ENCODE data around the gene GDAP2.

Gene GDAP2

GRCh38 chr1:117929343-117930172 is at the start of gene GDAP2, which contains the start of gene WDR3:
Gene GDAP2, minus strand, starts transcription at chr1:117929621. Its CDS starts 9,264 bp downstream, at chr1:117920357.
Gene WDR3, plus strand, starts transcription at chr1:117929739. Its CDS starts 3,581 bp downstream, at chr1:117933320.
- Mint-ChIP-seq H3K4me3 (peak within 1 kb of the TSS; percentile 95 to 98 (median 98)), H3K36me3 (ENCODE audit: low read depth) (peaks cover 7% of the 10 kb centered on the region), H3K4me1 (peaks cover 38% of the 10 kb centered on the region), H3K9me3 (no peaks in the 10 kb centered on the region), H3K27ac (peak within 1 kb of the TSS; percentile 92 to 98 (median 93)), H3K27me3 (ENCODE audit: low read depth) (no peaks in the 10 kb centered on the region)
- TF ChIP-seq, protein P1, sequence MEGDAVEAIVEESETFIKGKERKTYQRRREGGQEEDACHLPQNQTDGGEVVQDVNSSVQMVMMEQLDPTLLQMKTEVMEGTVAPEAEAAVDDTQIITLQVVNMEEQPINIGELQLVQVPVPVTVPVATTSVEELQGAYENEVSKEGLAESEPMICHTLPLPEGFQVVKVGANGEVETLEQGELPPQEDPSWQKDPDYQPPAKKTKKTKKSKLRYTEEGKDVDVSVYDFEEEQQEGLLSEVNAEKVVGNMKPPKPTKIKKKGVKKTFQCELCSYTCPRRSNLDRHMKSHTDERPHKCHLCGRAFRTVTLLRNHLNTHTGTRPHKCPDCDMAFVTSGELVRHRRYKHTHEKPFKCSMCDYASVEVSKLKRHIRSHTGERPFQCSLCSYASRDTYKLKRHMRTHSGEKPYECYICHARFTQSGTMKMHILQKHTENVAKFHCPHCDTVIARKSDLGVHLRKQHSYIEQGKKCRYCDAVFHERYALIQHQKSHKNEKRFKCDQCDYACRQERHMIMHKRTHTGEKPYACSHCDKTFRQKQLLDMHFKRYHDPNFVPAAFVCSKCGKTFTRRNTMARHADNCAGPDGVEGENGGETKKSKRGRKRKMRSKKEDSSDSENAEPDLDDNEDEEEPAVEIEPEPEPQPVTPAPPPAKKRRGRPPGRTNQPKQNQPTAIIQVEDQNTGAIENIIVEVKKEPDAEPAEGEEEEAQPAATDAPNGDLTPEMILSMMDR (IDR thresholded peaks at IDR 0.05; ENCODE audit: unreplicated experiment in 3 of 3) = no peak

DNA sequence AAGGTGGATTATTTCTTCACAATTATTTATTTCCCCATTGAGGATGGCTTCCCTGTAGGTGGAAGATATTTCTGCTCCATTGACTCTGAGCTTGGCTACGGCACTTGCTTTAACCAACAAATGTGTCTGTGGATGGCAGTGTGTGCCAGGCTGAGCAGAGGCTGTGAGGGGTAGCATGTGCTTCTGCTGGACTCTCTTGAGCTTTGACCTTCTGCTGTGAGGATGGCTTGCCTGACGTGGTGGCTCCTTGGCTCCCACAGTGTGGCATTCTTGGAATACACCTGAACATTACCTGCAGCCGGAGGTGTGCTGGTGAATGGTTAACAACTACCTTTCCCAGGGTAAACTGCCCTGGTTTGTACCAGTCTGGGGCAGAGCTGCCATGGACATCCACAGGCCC is 47.0 kb upstream of the GDAP2 start:
- no peak overlapping the region for H3K4me3 Mint-ChIP-seq
- no peak overlapping the region for H3K27ac Mint-ChIP-seq
- peaks cover 3% of the 10 kb centered on the region for H3K36me3 Mint-ChIP-seq (ENCODE audit: low read depth)
- no peaks in the 10 kb centered on the region for H3K9me3 Mint-ChIP-seq
- TF ChIP-seq, protein P1 (IDR thresholded peaks at IDR 0.05; ENCODE audit: unreplicated experiment in 3 of 3) = no peak
- no peaks in the 10 kb centered on the region for H3K27me3 Mint-ChIP-seq (ENCODE audit: low read depth)
- no peaks in the 10 kb centered on the region for H3K4me1 Mint-ChIP-seq

DNA sequence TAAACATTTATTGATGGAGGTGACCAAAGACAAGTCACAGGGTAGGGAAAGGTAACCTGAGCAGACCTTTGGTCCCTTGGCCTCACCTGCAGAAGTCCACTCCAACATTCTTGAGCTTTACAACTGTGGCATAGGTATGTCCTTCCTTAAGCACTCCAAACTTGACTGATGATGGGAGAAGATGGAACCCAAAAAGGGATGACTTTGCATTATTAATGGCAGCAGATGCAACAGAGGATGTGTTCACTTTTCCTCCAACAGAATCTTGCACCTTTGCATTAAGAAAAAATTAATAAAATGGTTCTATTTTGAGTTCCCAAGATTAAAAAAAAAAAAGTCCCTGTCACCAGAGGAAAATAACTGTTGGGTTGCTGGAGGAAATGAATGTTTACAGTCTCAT is 42.4 kb upstream of the GDAP2 start:
- no peak overlapping the region for H3K27ac Mint-ChIP-seq

GRCh38 chr1:117970252-117970651 is 40.8 kb upstream of the GDAP2 start:
- H3K9me3 Mint-ChIP-seq = no peaks in the 10 kb centered on the region
- peaks cover 10% of the 10 kb centered on the region for H3K36me3 Mint-ChIP-seq (ENCODE audit: low read depth)
- H3K27ac Mint-ChIP-seq = peak overlapping the region in 2 of 3 experiments; percentile 9 to 61
- H3K4me1 Mint-ChIP-seq = peaks cover 20% of the 10 kb centered on the region
- H3K4me3 Mint-ChIP-seq = no peak overlapping the region
- no peaks in the 10 kb centered on the region for H3K27me3 Mint-ChIP-seq (ENCODE audit: low read depth)
- TF ChIP-seq, protein P1 (IDR thresholded peaks at IDR 0.05; ENCODE audit: unreplicated experiment in 3 of 3) = no peak

More for the DNA sequence above, 42.4 kb upstream of the GDAP2 start:
- Mint-ChIP-seq H3K27me3 (ENCODE audit: low read depth) (no peaks in the 10 kb centered on the region), H3K4me1 (peaks cover 16% of the 10 kb centered on the region), H3K4me3 (no peak overlapping the region), H3K36me3 (ENCODE audit: low read depth) (peaks cover 4% of the 10 kb centered on the region), H3K9me3 (no peaks in the 10 kb centered on the region)
- TF ChIP-seq, protein P1 (IDR thresholded peaks at IDR 0.05; ENCODE audit: unreplicated experiment in 3 of 3) = no peak

DNA sequence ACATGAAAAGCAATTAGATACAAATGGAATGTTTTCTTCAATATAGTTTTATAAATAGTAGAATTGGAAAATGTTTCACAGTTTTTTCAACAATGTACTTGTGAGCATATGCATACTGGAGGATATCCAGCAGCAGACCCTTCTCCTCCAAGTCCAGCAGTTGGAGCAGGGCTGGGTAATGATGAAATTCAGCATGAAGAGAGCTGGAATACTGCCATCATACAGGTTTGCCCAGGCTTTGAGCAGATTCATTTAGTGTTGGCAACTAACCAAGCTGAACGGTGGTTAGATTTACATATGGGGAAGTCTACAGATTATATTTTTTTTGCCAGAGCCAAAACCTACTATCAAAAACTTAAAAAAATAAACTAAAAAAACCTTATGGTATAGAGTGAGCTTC is 38.5 kb upstream of the GDAP2 start:
- H3K4me3 Mint-ChIP-seq = peak overlapping the region in 1 of 3 experiments; percentile 10
- peaks cover 11% of the 10 kb centered on the region for H3K36me3 Mint-ChIP-seq (ENCODE audit: low read depth)
- H3K9me3 Mint-ChIP-seq = no peaks in the 10 kb centered on the region
- peak overlapping the region; percentile 29 to 76 (median 62) for H3K27ac Mint-ChIP-seq
- TF ChIP-seq, protein P1 (IDR thresholded peaks at IDR 0.05; ENCODE audit: unreplicated experiment in 3 of 3) = no peak
- no peaks in the 10 kb centered on the region for H3K27me3 Mint-ChIP-seq (ENCODE audit: low read depth)
- H3K4me1 Mint-ChIP-seq = peaks cover 20% of the 10 kb centered on the region
